Smooth muscle cell (in vitro differentiated cells): Measurements from ENCODE around the gene RASAL2. TPM values are rescaled to one million over a fixed set of nuclear protein-coding genes. Genes with fewer than 3 reads are reported as not detected.
"Not testable (repeated sequence)": the region's sequence is repeated elsewhere in the genome, so short reads cannot be mapped to it uniquely, and the experiment has no call there.

Source experiments
- DNase-seq: peaks from one replicate; lab custom pipeline; 2025; ENCODE audit not compliant: unreplicated experiment; lab: John Stamatoyannopoulos, UW
- H2AFZ ChIP-seq: fragments of 200-600 bp; sonication (generic); 2 replicates; pipeline ENCODE4 v1.6.0; 2016; ENCODE audit warnings: antibody characterized with exemption, low read depth, mild to moderate bottlenecking
- H3F3A ChIP-seq: fragments of 200-600 bp; sonication (generic); 2 replicates; pipeline ENCODE4 v1.6.0; 2017; ENCODE audit warnings: antibody characterized with exemption, low read depth
- H3K27ac ChIP-seq: fragments of 200-600 bp; sonication (generic); 2 replicates; pipeline ENCODE4 v1.5.1; 2016; ENCODE audit warnings: low read depth, mild to moderate bottlenecking
- H3K27me3 ChIP-seq: fragments of 200-600 bp; sonication (generic); 2 replicates; pipeline ENCODE4 v1.6.1; 2016; ENCODE audit warnings: low read depth, mild to moderate bottlenecking
- H3K36me3 ChIP-seq: fragments of 200-600 bp; sonication (generic); 2 replicates; pipeline ENCODE4 v1.5.1; 2016; ENCODE audit warnings: low read depth
- H3K4me1 ChIP-seq: fragments of 200-600 bp; sonication (generic); 2 replicates; pipeline ENCODE4 v1.5.1; 2016; ENCODE audit warnings: low read depth
- H3K4me2 ChIP-seq: fragments of 200-600 bp; sonication (generic); 2 replicates; pipeline ENCODE4 v1.6.0; 2016; ENCODE audit warnings: mild to moderate bottlenecking
- H3K4me3 ChIP-seq: fragments of 200-600 bp; sonication (generic); 2 replicates; pipeline ENCODE4 v1.5.1; 2016; ENCODE audit warnings: mild to moderate bottlenecking
- H3K79me2 ChIP-seq: fragments of 200-600 bp; sonication (generic); 2 replicates; pipeline ENCODE4 v1.6.0; 2016; ENCODE audit warnings: low read depth, mild to moderate bottlenecking
- H3K9ac ChIP-seq: fragments of 200-600 bp; sonication (generic); 2 replicates; pipeline ENCODE4 v1.6.0; 2016; ENCODE audit warnings: low read depth
- H3K9me3 ChIP-seq: fragments of 200-600 bp; sonication (generic); replicated peaks from 2 replicates; pipeline ENCODE4 v1.5.1; 2016; ENCODE audit warnings: low read depth
- H4K20me1 ChIP-seq: fragments of 200-600 bp; sonication (generic); 2 replicates; pipeline ENCODE4 v1.6.0; 2016; ENCODE audit warnings: low read depth
- CTCF ChIP-seq: fragments of 200-600 bp; sonication (generic); IDR thresholded peaks from 2 replicates; pipeline ENCODE4 v1.5.1; 2017; ENCODE audit warnings: borderline replicate concordance, mild to moderate bottlenecking, antibody characterized with exemption; ENCODE audit not compliant: insufficient read depth, poor library complexity, severe bottlenecking
- WGBS: methylation state at CpG from one replicate; pipeline ENCODE4 v1.1.7; 2016; ENCODE audit warnings: low lambda C conversion rate; 5-methylcytosine and 5-hydroxymethylcytosine counted together
- polyA plus RNA-seq: library from polyadenylated mRNA; unstranded; fragments of >200 nt; fragmentation: Nextera tagmentation; extraction: Ambion mirVana; gene quantifications from 2 replicates; pipeline ENCODE4 v1.2.1, GENCODE V29; 2016
- total RNA-seq: library from RNA; depleted of rRNA; stranded (reverse); fragments of >200 nt; gene quantifications from 2 replicates; pipeline ENCODE4 v1.2.3, GENCODE V29; 2014

The RASAL2 gene
- total and polyA plus RNA-seq, 2 experiments from 2014 or later: 4.3 to 17.6 TPM

- no peak for DNase-seq
- Histone ChIP-seq H4K20me1 (peaks cover 50% of the 10 kb centered on the region), H3K4me2 (no peak overlapping the region)
Observed at GRCh38 chr1:178310685-178311105, 216.8 kb downstream of the RASAL2 start.

GRCh38 chr1:178311164-178311563, 217.3 kb downstream of the RASAL2 start:
- H2AFZ ChIP-seq: no peak overlapping the region
- peak overlapping the region; percentile 6 for H3K9ac ChIP-seq
- no peak for DNase-seq
- WGBS: 85% methylated on average over 1 of the region's 1 CpG
- no peak for TF ChIP-seq CTCF
- no peaks in the 10 kb centered on the region for H3K4me1 ChIP-seq
- H3K4me3 ChIP-seq: no peak overlapping the region
- no peaks in the 10 kb centered on the region for H3K9me3 ChIP-seq
- no peaks in the 10 kb centered on the region for H3F3A ChIP-seq
- H3K79me2 ChIP-seq: no peaks in the 10 kb centered on the region
- no peak overlapping the region for H3K4me2 ChIP-seq
- no peak overlapping the region for H3K27ac ChIP-seq
- no peaks in the 10 kb centered on the region for H3K27me3 ChIP-seq
- H4K20me1 ChIP-seq: peaks cover 50% of the 10 kb centered on the region
- H3K36me3 ChIP-seq: no peaks in the 10 kb centered on the region

More at GRCh38 chr1:178310685-178311105, 216.8 kb downstream of the RASAL2 start:
- Histone ChIP-seq H2AFZ (no peak overlapping the region), H3K4me1 (no peaks in the 10 kb centered on the region), H3K27me3 (no peaks in the 10 kb centered on the region), H3K9ac (peak overlapping the region; percentile 6), H3K9me3 (no peaks in the 10 kb centered on the region), H3K4me3 (no peak overlapping the region), H3K36me3 (no peaks in the 10 kb centered on the region), H3K27ac (no peak overlapping the region), H3F3A (no peaks in the 10 kb centered on the region), H3K79me2 (no peaks in the 10 kb centered on the region)
- 0% methylated on average over 1 of the region's 1 CpG for WGBS
- TF ChIP-seq CTCF: peak; percentile 78

- not testable (repeated sequence) for H3K9ac ChIP-seq, H3K9me3 ChIP-seq, H3K36me3 ChIP-seq, DNase-seq, H3F3A ChIP-seq, H2AFZ ChIP-seq, H3K27me3 ChIP-seq, H3K4me1 ChIP-seq, H3K79me2 ChIP-seq
- WGBS: 13% methylated on average over 29 of the region's 30 CpGs
- H3K27ac ChIP-seq: peak overlapping the region; percentile 19
- H3K4me3 ChIP-seq: peak overlapping the region; percentile 57
- H3K4me2 ChIP-seq: peak overlapping the region; percentile 82
- H4K20me1 ChIP-seq: peaks cover 17% of the 10 kb centered on the region
Observed at GRCh38 chr1:178320280-178320982, 226.5 kb downstream of the RASAL2 start.

- H3K36me3 ChIP-seq: no peaks in the 10 kb centered on the region
- H3K4me1 ChIP-seq: no peaks in the 10 kb centered on the region
- no peak overlapping the region for H3K9ac ChIP-seq
- peaks cover 26% of the 10 kb centered on the region for H3K79me2 ChIP-seq
- H3K27me3 ChIP-seq: no peaks in the 10 kb centered on the region
- no peaks in the 10 kb centered on the region for H3K9me3 ChIP-seq
- no peak overlapping the region for H3K4me2 ChIP-seq
- peaks cover 22% of the 10 kb centered on the region for H4K20me1 ChIP-seq
- peak overlapping the region; percentile 34 for H3K27ac ChIP-seq
- no peak overlapping the region for H3K4me3 ChIP-seq
- no peak overlapping the region for H2AFZ ChIP-seq
- 77% methylated on average over 1 of the region's 1 CpG for WGBS
- no peak for TF ChIP-seq CTCF
- no peaks in the 10 kb centered on the region for H3F3A ChIP-seq
- DNase-seq: no peak
Observed at GRCh38 chr1:178323067-178323466, 229.2 kb downstream of the RASAL2 start.
